HUES64 (cell line): Measurements from ENCODE around the gene AGAP2. TPM values are rescaled to one million over a fixed set of nuclear protein-coding genes. Genes with fewer than 3 reads are reported as not detected.

Source experiments
- H3K27ac ChIP-seq: 2 replicates; pipeline ENCODE4 v1.7.0; 2013; ENCODE audit warnings: low read depth, low read length, inconsistent platforms
- H3K27me3 ChIP-seq: 2 replicates; pipeline ENCODE4 v1.6.1; 2013; ENCODE audit warnings: mild to moderate bottlenecking, low read length; ENCODE audit not compliant: insufficient read depth
- H3K36me3 ChIP-seq: 2 replicates; pipeline ENCODE4 v1.6.1; 2013; ENCODE audit warnings: mild to moderate bottlenecking, low read length; ENCODE audit not compliant: insufficient read depth
- H3K4me1 ChIP-seq: 2 replicates; pipeline ENCODE4 v1.6.1; 2013; ENCODE audit warnings: mild to moderate bottlenecking, low read length, moderate library complexity; ENCODE audit not compliant: insufficient read depth
- H3K4me3 ChIP-seq: 2 replicates; pipeline ENCODE4 v1.5.1; 2013; ENCODE audit warnings: mild to moderate bottlenecking, low read length, moderate library complexity
- H3K9ac ChIP-seq: 2 replicates; pipeline ENCODE4 v1.6.1; 2013; ENCODE audit warnings: mild to moderate bottlenecking, low read depth, low read length
- H3K9me3 ChIP-seq: 2 replicates; pipeline ENCODE4 v1.6.1; 2013; ENCODE audit warnings: low read depth, low read length; ENCODE audit not compliant: insufficient read depth
- WGBS: fragments of 150-250, 120-280 bp; methylation state at CpG from one replicate; pipeline ENCODE4 v1.1.7; 2013; ENCODE audit warnings: missing lambda C conversion rate; 5-methylcytosine and 5-hydroxymethylcytosine counted together
- polyA plus RNA-seq, 2 experiments: library from polyadenylated mRNA; stranded (reverse); fragments of 50-300 nt; gene quantifications; one replicate each; pipeline ENCODE4 v1.2.3, GENCODE V29; 2013

AGAP2 gene
- 1.0 TPM for polyA plus RNA-seq (2013, experiment 1 of 2)
- 2.8 TPM for polyA plus RNA-seq (2013, experiment 2 of 2)

- H3K9me3 ChIP-seq = no peaks in the 10 kb centered on the region
- peaks cover 92% of the 10 kb centered on the region for H3K27me3 ChIP-seq
- H3K27ac ChIP-seq = no peak within 1 kb of the TSS
- peaks cover 12% of the 10 kb centered on the region for H3K4me1 ChIP-seq
- no peaks in the 10 kb centered on the region for H3K36me3 ChIP-seq
- no peak within 1 kb of the TSS for H3K9ac ChIP-seq
- peak within 1 kb of the TSS; percentile 44 for H3K4me3 ChIP-seq
- under 1% methylated on average over 35 of the region's 36 CpGs for WGBS
Measured at GRCh38 chr12:57738661-57739237, at the start of gene AGAP2. TSS of gene AGAP2 (minus strand) at chr12:57738742. CDS start at chr12:57738246, 496 bp downstream.

- 97% methylated on average over 11 of the region's 11 CpGs for WGBS
- H3K9ac ChIP-seq = no peak overlapping the region
- no peaks in the 10 kb centered on the region for H3K4me1 ChIP-seq
- no peaks in the 10 kb centered on the region for H3K27me3 ChIP-seq
- 0 out of 2 replicates have a peak overlapping the region, but pooled peaks have one; percentile 21 for H3K4me3 ChIP-seq
- peaks cover 45% of the 10 kb centered on the region for H3K36me3 ChIP-seq
- no peaks in the 10 kb centered on the region for H3K9me3 ChIP-seq
- H3K27ac ChIP-seq = no peak overlapping the region
Measured at GRCh38 chr12:57783861-57784260, 45.3 kb upstream of the AGAP2 start.

- 92% methylated on average over 8 of the region's 12 CpGs for WGBS
- no peak overlapping the region for H3K27ac ChIP-seq
- peaks cover 41% of the 10 kb centered on the region for H3K36me3 ChIP-seq
- no peaks in the 10 kb centered on the region for H3K4me1 ChIP-seq
- no peaks in the 10 kb centered on the region for H3K9me3 ChIP-seq
- peak overlapping the region; percentile 99 for H3K4me3 ChIP-seq
- H3K27me3 ChIP-seq = no peaks in the 10 kb centered on the region
- peak overlapping the region; percentile 94 for H3K9ac ChIP-seq
Measured at GRCh38 chr12:57783466-57783801, 44.9 kb upstream of the AGAP2 start.

GRCh38 chr12:57782608-57783465 lies 44.3 kb upstream of the AGAP2 start, which contains the start of gene TSFM:
TSS of gene TSFM (plus strand) at chr12:57782787. CDS start at chr12:57782802, 15 bp downstream.
- Histone ChIP-seq H3K9me3 (no peaks in the 10 kb centered on the region), H3K4me3 (peak within 1 kb of the TSS; percentile 99), H3K4me1 (no peaks in the 10 kb centered on the region), H3K9ac (peak within 1 kb of the TSS; percentile 94), H3K27ac (peak within 1 kb of the TSS; percentile 32; the same call in 1 of the 2 replicates), H3K36me3 (peaks cover 37% of the 10 kb centered on the region), H3K27me3 (no peaks in the 10 kb centered on the region)
- 3% methylated on average over 45 of the region's 45 CpGs for WGBS

GRCh38 chr12:57782243-57782607 lies 43.7 kb upstream of the AGAP2 start:
- 18% methylated on average over 2 of the region's 4 CpGs for WGBS

GRCh38 chr12:57781801-57782200 lies 43.3 kb upstream of the AGAP2 start:
- Histone ChIP-seq H3K4me3 (no peak overlapping the region), H3K9ac (no peak overlapping the region), H3K36me3 (peaks cover 27% of the 10 kb centered on the region), H3K4me1 (no peaks in the 10 kb centered on the region), H3K27ac (no peak overlapping the region), H3K9me3 (no peaks in the 10 kb centered on the region), H3K27me3 (no peaks in the 10 kb centered on the region)
- 74% methylated on average over 2 of the region's 2 CpGs for WGBS

More at GRCh38 chr12:57782243-57782607, 43.7 kb upstream of the AGAP2 start:
- Histone ChIP-seq H3K4me1 (no peaks in the 10 kb centered on the region), H3K27me3 (no peaks in the 10 kb centered on the region), H3K27ac (no peak overlapping the region), H3K9me3 (no peaks in the 10 kb centered on the region), H3K9ac (no peak overlapping the region), H3K4me3 (peak overlapping the region; percentile 99), H3K36me3 (peaks cover 31% of the 10 kb centered on the region)

GRCh38 chr12:57781244-57781643 lies 42.7 kb upstream of the AGAP2 start:
- no peak overlapping the region for H3K4me3 ChIP-seq
- H3K9me3 ChIP-seq = no peaks in the 10 kb centered on the region

GRCh38 chr12:57780284-57780897 lies 41.8 kb upstream of the AGAP2 start:
- no peak overlapping the region for H3K27ac ChIP-seq
- no peak overlapping the region for H3K9ac ChIP-seq
- no peaks in the 10 kb centered on the region for H3K9me3 ChIP-seq
- H3K4me1 ChIP-seq = no peaks in the 10 kb centered on the region
- 91% methylated on average over 4 of the region's 4 CpGs for WGBS
- peaks cover 12% of the 10 kb centered on the region for H3K36me3 ChIP-seq
- H3K27me3 ChIP-seq = no peaks in the 10 kb centered on the region
- H3K4me3 ChIP-seq = no peak overlapping the region

More at GRCh38 chr12:57781244-57781643, 42.7 kb upstream of the AGAP2 start:
- Histone ChIP-seq H3K27me3 (no peaks in the 10 kb centered on the region), H3K27ac (no peak overlapping the region), H3K9ac (no peak overlapping the region), H3K36me3 (peaks cover 21% of the 10 kb centered on the region), H3K4me1 (no peaks in the 10 kb centered on the region)
- WGBS = 94% methylated on average over 3 of the region's 3 CpGs

GRCh38 chr12:57779736-57780135 lies 41.2 kb upstream of the AGAP2 start:
- 93% methylated on average over 1 of the region's 1 CpG for WGBS
- no peak overlapping the region for H3K9ac ChIP-seq

GRCh38 chr12:57777911-57778310 lies 39.4 kb upstream of the AGAP2 start:
- H3K36me3 ChIP-seq = no peaks in the 10 kb centered on the region
- H3K9ac ChIP-seq = no peak overlapping the region
- no peak overlapping the region for H3K4me3 ChIP-seq
- peaks cover 10% of the 10 kb centered on the region for H3K27me3 ChIP-seq
- WGBS = 99% methylated on average over 6 of the region's 7 CpGs
- no peak overlapping the region for H3K27ac ChIP-seq
- no peaks in the 10 kb centered on the region for H3K9me3 ChIP-seq
- peaks cover 2% of the 10 kb centered on the region; the same call in 1 of the 2 replicates for H3K4me1 ChIP-seq

More at GRCh38 chr12:57779736-57780135, 41.2 kb upstream of the AGAP2 start:
- H3K4me3 ChIP-seq = no peak overlapping the region
- no peak overlapping the region for H3K27ac ChIP-seq
- H3K27me3 ChIP-seq = no peaks in the 10 kb centered on the region
- H3K4me1 ChIP-seq = no peaks in the 10 kb centered on the region
- peaks cover 9% of the 10 kb centered on the region; the same call in 1 of the 2 replicates for H3K36me3 ChIP-seq
- no peaks in the 10 kb centered on the region for H3K9me3 ChIP-seq

- Histone ChIP-seq H3K9ac (no peak overlapping the region), H3K9me3 (no peaks in the 10 kb centered on the region), H3K27me3 (peaks cover 11% of the 10 kb centered on the region), H3K27ac (no peak overlapping the region), H3K4me1 (peaks cover 3% of the 10 kb centered on the region; the same call in 1 of the 2 replicates), H3K4me3 (no peak overlapping the region), H3K36me3 (no peaks in the 10 kb centered on the region)
- WGBS = 92% methylated on average over 7 of the region's 7 CpGs
Measured at GRCh38 chr12:57777367-57777766, 38.8 kb upstream of the AGAP2 start.
